ENCODE data around the gene VN1R5. TPM values are rescaled to one million over a fixed set of nuclear protein-coding genes. Genes with fewer than 3 reads are reported as not detected.
A peak's percentile ranks its signal among the peaks of the same experiment; 100 is the strongest.

VN1R5 gene
- total RNA-seq, 2 experiments from 2014 or later = not detected

DNA sequence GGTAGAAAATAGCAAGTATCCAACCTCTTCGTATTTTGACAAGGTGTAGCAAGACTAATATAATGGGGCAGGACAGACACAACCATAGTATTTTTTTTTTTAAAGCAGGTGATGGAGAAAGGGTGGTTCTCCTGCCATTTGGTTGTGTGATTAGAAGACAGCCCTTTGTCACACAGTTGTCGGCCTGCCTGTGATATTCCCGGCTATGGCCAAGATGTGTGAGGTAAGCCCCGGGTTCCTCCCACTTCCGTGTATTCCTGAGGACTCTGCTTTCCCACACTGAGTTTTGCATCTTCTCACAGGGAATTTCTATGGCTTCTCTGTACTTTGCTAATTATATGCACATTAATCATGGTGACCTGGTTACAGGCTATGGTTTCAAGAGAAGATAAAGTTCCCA is 39.9 kb downstream of the VN1R5 start:
- CTCF ChIA-PET = no interaction called here
- H3K9me3 Mint-ChIP-seq (ENCODE audit: insufficient read depth) = no peaks in the 10 kb centered on the region
- H3K27ac Mint-ChIP-seq = no peak overlapping the region
- POLR2A ChIA-PET = no interaction called here
- no peak for DNase-seq
- no peaks in the 10 kb centered on the region for H3K27me3 Mint-ChIP-seq (ENCODE audit: low read depth)
- H3K4me3 Mint-ChIP-seq = no peak overlapping the region
- no peak for ATAC-seq
- H3K36me3 Mint-ChIP-seq (ENCODE audit: low read depth) = peaks cover 10% of the 10 kb centered on the region
- peaks cover 42% of the 10 kb centered on the region for H3K4me1 Mint-ChIP-seq (ENCODE audit: low read depth)

DNA sequence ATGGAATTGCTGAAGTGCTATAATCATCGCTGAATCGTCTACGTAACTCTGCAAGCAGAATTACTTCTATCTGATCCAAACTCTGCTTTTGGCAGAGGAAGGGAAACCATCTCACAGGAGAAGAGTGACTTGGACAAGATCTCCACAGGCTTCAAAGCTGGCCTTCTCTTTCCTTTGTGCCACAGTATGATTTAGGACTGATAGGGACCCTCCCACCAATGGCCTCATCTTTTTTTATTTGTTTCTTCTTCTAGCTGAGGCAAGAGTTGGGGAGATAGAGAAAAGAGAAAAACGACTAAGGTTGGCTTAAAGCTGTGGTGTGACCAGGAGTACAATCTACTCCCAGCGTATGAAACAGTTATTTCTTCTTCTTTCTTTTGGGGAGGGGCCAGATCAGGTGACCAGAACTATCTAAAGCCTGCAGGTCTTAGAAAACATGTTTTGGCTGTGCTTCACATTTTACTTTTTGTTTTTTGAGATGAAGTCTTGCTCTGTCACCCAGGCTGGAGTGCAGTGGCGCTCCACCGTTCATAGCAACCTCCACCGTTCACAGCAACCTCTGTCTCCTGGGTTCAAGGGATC is 40.8 kb downstream of the VN1R5 start:
- Mint-ChIP-seq H3K4me3 (no peak overlapping the region), H3K27ac (no peak overlapping the region), H3K36me3 (ENCODE audit: low read depth) (peaks cover 10% of the 10 kb centered on the region), H3K9me3 (ENCODE audit: insufficient read depth) (no peaks in the 10 kb centered on the region), H3K27me3 (ENCODE audit: low read depth) (no peaks in the 10 kb centered on the region), H3K4me1 (ENCODE audit: low read depth) (peaks cover 38% of the 10 kb centered on the region)
- ATAC-seq (no peak), DNase-seq (no peak)
- CTCF ChIA-PET = no interaction called here
- POLR2A ChIA-PET = interaction anchor here (1.3 kb wide), 1 partner anchor 86 kb away, joined by 4 read pairs; no protein-coding TSS in a partner anchor

DNA sequence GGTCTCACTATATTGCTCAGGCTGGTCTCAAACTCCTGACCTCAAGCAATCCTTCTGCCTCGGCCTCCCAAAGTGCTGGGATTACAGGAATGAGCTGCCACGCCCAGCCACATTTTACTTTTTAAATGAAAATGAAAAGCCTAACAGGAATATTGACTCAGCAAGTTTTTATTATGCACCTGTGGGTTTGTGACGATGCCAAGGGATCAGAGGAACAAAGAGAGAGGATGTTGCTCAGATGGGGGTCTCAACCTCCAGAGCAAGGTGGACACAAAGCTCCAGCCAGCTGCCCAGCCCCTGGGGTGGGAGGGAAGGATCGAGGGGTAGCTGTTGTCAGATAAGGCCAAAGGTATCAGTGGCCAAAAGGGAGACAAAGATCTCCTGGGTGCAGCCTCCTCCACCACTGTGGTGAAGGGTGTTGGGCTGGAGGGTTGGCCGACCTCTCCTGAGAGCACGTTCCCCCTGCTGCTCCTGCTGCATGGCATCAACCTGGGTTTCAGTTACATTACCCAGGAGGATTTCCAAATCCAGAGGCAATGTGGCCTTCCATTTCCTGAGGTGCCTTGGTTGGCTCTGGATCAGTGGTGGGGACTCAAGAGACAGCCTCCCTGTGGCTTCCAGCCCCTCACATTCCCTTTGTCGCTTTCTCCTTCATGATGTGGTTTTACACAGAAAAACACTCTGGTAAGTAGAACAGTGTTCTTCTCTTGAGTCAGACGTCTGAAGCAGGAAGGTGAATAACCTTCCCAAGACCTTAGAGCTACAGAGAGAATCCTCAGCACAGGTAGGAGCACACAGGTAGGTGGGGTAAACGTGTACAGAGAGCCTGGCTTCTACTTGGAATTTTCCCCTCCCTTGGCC is 41.6 kb downstream of the VN1R5 start:
- DNase-seq (peak; percentile 33), ATAC-seq (peak; percentile 59)
- Mint-ChIP-seq H3K4me3 (no peak overlapping the region), H3K36me3 (ENCODE audit: low read depth) (peaks cover 14% of the 10 kb centered on the region), H3K4me1 (ENCODE audit: low read depth) (peaks cover 30% of the 10 kb centered on the region), H3K27ac (peak overlapping the region; percentile 65), H3K9me3 (ENCODE audit: insufficient read depth) (no peaks in the 10 kb centered on the region), H3K27me3 (ENCODE audit: low read depth) (no peaks in the 10 kb centered on the region)
- ChIA-PET POLR2A (interaction anchor here (1.0 to 1.3 kb wide), 2 partner anchors 21 to 87 kb away, joined by 3 to 4 read pairs; no protein-coding TSS in a partner anchor), CTCF (no interaction called here)

DNA sequence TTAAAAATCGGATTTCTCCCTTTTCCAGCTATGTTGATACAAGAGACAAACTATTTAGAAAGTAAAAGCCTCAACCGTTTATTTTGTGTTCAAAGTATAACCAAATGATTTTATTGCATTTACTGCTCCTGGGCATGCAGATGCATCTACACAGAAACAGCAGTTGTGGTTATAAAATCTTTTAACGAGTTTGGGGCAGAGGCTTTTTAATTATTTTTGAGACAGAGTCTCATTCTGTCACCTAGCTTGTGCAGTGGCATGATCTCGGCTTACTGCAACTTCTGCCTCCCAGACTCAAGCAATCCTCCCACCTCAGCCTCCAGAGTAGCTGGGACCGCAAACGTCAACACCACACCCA is 42.2 kb downstream of the VN1R5 start:
- CTCF ChIA-PET = no interaction called here
- ATAC-seq = no peak
- no peak for DNase-seq
- Mint-ChIP-seq H3K36me3 (ENCODE audit: low read depth) (peaks cover 19% of the 10 kb centered on the region), H3K4me3 (no peak overlapping the region), H3K27ac (peak overlapping the region; percentile 65), H3K27me3 (ENCODE audit: low read depth) (no peaks in the 10 kb centered on the region), H3K9me3 (ENCODE audit: insufficient read depth) (no peaks in the 10 kb centered on the region), H3K4me1 (ENCODE audit: low read depth) (peaks cover 26% of the 10 kb centered on the region)
- POLR2A ChIA-PET = interaction anchor here (1.0 to 1.3 kb wide), 2 partner anchors 20 to 88 kb away, joined by 3 to 4 read pairs; no protein-coding TSS in a partner anchor

DNA sequence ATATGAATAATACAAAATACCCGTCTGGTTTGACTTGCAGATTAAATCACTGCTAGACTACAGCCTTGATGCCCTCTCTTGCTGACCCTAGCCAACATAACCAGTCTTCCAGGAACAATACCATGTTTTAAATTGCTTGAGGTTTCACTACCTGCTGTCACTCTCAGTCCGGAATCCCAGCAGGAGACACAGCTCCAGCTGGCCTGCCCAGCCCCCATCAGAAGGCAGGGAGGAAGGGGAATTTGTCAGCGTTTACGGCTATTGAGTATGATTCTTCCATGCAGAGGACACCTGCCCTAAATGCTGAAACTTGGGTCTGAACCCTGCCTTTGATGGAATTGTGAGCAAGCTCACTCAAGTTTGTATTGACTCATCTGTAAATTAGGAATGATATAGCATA is 42.8 kb downstream of the VN1R5 start:
- ATAC-seq (no peak), DNase-seq (no peak)
- no peaks in the 10 kb centered on the region for H3K27me3 Mint-ChIP-seq (ENCODE audit: low read depth)
- POLR2A ChIA-PET = interaction anchor here (1.0 kb wide), 1 partner anchor 20 kb away, joined by 3 read pairs; no protein-coding TSS in a partner anchor
- CTCF ChIA-PET = no interaction called here
- H3K36me3 Mint-ChIP-seq (ENCODE audit: low read depth) = peaks cover 25% of the 10 kb centered on the region
- H3K9me3 Mint-ChIP-seq (ENCODE audit: insufficient read depth) = no peaks in the 10 kb centered on the region
- peaks cover 26% of the 10 kb centered on the region for H3K4me1 Mint-ChIP-seq (ENCODE audit: low read depth)
- H3K27ac Mint-ChIP-seq = no peak overlapping the region
- H3K4me3 Mint-ChIP-seq = no peak overlapping the region

DNA sequence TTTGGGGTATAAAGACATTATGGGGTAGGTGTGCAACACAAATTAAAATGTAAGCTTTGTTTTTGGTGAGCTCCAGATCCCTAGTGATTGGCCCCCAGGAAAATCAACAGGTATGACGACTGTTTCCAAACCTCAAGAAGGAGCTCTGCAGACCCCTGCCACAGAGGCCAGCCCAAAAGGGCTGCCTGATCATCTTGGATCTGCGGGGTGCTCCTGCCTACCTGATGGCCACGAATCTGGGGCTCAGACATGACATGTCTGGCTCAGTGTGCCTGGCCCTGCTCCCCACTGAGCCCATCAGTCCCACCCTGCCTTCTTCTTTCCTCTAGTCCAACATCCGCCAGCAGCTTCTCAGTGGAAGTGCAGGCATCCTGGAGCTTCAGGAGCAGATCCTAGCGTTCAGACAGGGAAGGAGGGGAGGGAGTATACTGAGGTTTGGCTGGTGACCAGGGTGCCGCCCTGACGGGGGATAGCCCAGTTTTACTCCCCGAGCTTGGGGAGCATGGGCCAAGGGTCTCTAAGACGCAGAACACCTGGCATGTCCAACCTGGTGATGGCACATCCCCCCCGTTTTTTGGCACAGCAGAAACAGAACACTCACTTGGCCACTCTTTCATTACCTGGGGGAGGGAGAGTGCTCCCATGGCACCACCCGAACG is 44.0 kb downstream of the VN1R5 start:
- Mint-ChIP-seq H3K4me3 (no peak overlapping the region), H3K27me3 (ENCODE audit: low read depth) (no peaks in the 10 kb centered on the region), H3K4me1 (ENCODE audit: low read depth) (peaks cover 24% of the 10 kb centered on the region), H3K27ac (no peak overlapping the region), H3K9me3 (ENCODE audit: insufficient read depth) (no peaks in the 10 kb centered on the region), H3K36me3 (ENCODE audit: low read depth) (peaks cover 33% of the 10 kb centered on the region)
- POLR2A ChIA-PET = no interaction called here
- DNase-seq = no peak
- ATAC-seq = no peak
- CTCF ChIA-PET = no interaction called here

DNA sequence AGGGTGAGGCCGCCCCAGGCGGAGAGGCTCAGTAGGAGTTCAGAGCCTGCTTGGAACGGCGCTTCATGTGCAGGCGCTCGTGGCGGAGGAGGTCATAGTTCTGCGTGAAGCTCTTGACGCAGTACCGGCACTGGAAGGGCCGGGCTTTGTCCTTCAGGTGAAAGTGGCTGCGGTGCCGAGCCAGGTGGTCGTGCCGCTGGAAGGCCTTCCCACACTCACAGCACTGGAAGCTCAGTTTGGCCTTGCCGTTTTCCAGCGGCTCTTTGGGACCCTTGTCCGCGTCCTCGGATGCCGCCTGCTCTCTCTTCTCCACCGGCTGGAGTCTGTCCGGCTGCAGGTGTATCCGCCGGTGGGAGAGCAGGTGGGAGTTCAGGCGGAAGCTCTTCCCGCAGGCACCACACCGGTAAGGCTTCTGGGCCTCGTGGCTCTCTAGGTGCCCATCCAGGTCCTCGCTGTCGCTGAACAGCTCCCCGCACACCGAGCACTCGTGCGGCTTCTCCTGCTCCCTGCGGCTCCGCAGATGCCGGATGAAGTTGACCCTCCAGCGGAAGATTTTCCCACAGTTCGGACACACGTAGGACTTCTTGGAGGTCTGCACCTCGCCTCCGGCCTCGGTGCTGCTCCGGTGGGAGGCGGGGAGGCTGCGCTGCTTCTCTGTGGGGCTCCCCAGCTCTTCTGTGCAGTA is 44.8 kb downstream of the VN1R5 start:
- Mint-ChIP-seq H3K9me3 (ENCODE audit: insufficient read depth) (no peaks in the 10 kb centered on the region), H3K4me1 (ENCODE audit: low read depth) (peaks cover 24% of the 10 kb centered on the region), H3K4me3 (no peak overlapping the region), H3K27me3 (ENCODE audit: low read depth) (no peaks in the 10 kb centered on the region), H3K27ac (no peak overlapping the region), H3K36me3 (ENCODE audit: low read depth) (peaks cover 38% of the 10 kb centered on the region)
- CTCF ChIA-PET = interaction anchor here (1.4 kb wide), 1 partner anchor 31 kb away, joined by 3 read pairs; the partner anchor contains the start of gene ZNF496
- POLR2A ChIA-PET = no interaction called here
- DNase-seq (no peak), ATAC-seq (no peak)

DNA sequence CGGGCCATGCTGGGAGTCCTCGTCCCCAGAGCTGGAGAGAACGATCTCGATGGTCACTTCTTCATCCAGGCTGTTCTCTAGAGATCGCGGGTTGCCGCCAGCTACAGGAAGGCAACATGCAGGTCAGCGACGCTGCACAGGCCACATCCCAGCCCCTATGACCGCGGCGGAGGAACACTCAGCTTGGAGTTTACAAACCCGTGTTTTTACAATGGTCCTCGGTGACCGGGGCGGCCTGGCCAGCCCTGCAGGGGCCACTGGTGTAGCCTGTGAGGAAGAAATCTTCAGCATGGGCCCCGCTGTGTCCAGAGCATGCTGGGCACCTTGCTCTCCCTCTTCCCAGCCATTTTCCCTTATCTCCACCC is 45.3 kb downstream of the VN1R5 start:
- H3K27ac Mint-ChIP-seq = no peak overlapping the region
- no peak for DNase-seq
- ATAC-seq = no peak
- H3K27me3 Mint-ChIP-seq (ENCODE audit: low read depth) = no peaks in the 10 kb centered on the region
- H3K9me3 Mint-ChIP-seq (ENCODE audit: insufficient read depth) = no peaks in the 10 kb centered on the region
- H3K36me3 Mint-ChIP-seq (ENCODE audit: low read depth) = peaks cover 42% of the 10 kb centered on the region
- ChIA-PET CTCF (interaction anchor here (1.4 kb wide), 1 partner anchor 30 kb away, joined by 3 read pairs; the partner anchor contains the start of gene ZNF496), POLR2A (no interaction called here)
- H3K4me1 Mint-ChIP-seq (ENCODE audit: low read depth) = peaks cover 24% of the 10 kb centered on the region
- no peak overlapping the region for H3K4me3 Mint-ChIP-seq

DNA sequence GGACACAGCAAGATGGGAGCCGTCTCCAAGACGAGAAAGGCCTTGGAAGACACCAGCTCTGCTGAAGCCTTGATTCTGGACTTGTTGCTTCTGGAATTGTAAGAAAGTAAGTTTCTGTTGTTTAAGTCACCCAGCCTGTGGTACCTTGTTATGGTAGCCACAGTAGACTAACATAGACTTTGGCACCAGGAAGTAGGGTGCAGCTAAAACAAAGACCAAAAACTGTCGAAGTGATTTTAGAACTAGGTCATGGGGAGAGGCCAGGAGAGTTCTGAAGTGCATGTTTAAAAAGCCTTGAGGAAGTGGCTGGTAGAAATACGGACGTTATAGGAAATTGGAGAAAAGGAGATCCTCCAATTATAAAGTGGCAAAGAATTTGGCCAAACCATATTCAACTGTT is 47.3 kb downstream of the VN1R5 start:
- H3K27ac Mint-ChIP-seq = no peak overlapping the region
- ChIA-PET POLR2A (interaction anchor here (1.1 kb wide), 1 partner anchor 20 kb away, joined by 3 read pairs; no protein-coding TSS in a partner anchor), CTCF (no interaction called here)
- ATAC-seq = no peak
- H3K4me1 Mint-ChIP-seq (ENCODE audit: low read depth) = peaks cover 9% of the 10 kb centered on the region
- no peaks in the 10 kb centered on the region for H3K9me3 Mint-ChIP-seq (ENCODE audit: insufficient read depth)
- H3K36me3 Mint-ChIP-seq (ENCODE audit: low read depth) = peaks cover 50% of the 10 kb centered on the region
- H3K4me3 Mint-ChIP-seq = no peak overlapping the region
- no peak for DNase-seq
- no peaks in the 10 kb centered on the region for H3K27me3 Mint-ChIP-seq (ENCODE audit: low read depth)

DNA sequence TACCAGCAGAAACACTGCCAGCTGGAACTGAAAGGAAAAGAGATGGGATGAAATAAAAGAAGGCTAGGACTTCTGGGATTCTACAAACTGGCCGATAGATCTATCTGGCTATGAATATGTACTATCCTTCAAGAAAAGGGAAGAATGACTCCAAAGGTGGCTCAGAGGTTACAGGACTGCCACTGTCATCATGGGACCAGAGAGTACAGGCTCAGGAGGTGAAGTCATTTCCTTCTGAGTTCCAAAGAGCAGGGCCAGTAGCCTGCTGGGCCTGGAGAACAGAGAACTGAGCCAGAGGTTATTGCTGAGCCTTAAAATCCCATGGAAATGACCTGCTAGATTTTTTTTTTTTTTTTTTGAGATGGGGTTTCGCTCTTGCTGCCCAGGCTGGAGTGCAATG is 48.2 kb downstream of the VN1R5 start:
- no peak for ATAC-seq
- ChIA-PET POLR2A (no interaction called here), CTCF (no interaction called here)
- no peak overlapping the region for H3K27ac Mint-ChIP-seq
- H3K27me3 Mint-ChIP-seq (ENCODE audit: low read depth) = no peaks in the 10 kb centered on the region
- peaks cover 2% of the 10 kb centered on the region for H3K4me1 Mint-ChIP-seq (ENCODE audit: low read depth)
- H3K4me3 Mint-ChIP-seq = no peak overlapping the region
- no peaks in the 10 kb centered on the region for H3K9me3 Mint-ChIP-seq (ENCODE audit: insufficient read depth)
- peaks cover 57% of the 10 kb centered on the region for H3K36me3 Mint-ChIP-seq (ENCODE audit: low read depth)
- DNase-seq = no peak
